Sigmoid colon (tissue), 4 donors: ENCODE measurements around the gene DCHS1.

Experiments used
- CTCF ChIP-seq, 4 experiments: fragments of 450-650 bp in 3 of 4; fragments of 200-600 bp in 1 of 4; IDR thresholded peaks; one replicate each; pipeline ENCODE4 v1.5.1; 2016 to 2019; ENCODE audit warnings: antibody characterized with exemption in 4 of 4, mild to moderate bottlenecking in 3 of 4, moderate library complexity in 2 of 4
- EP300 ChIP-seq, 4 donors: sonication (generic); formaldehyde crosslinking; IDR thresholded peaks; one replicate each; pipeline ENCODE4 v1.6.1; 2017; ENCODE audit warnings: antibody characterized with exemption in 4 of 4
- POLR2A ChIP-seq, 2 donors: fragments of 450-650 bp; IDR thresholded peaks; one replicate each; pipeline ENCODE4 v1.6.1; 2016; ENCODE audit warnings: antibody characterized with exemption in 2 of 2, mild to moderate bottlenecking in 2 of 2, moderate library complexity in 2 of 2
- POLR2AphosphoS5 ChIP-seq, 4 donors: sonication (generic); formaldehyde crosslinking; IDR thresholded peaks; one replicate each; pipeline ENCODE4 v1.6.1; 2017; ENCODE audit warnings: antibody characterized with exemption in 4 of 4

- TF ChIP-seq POLR2AphosphoS5 (IDR thresholded peaks at IDR 0.05) (peak; percentile 19 to 56 (median 46)), CTCF (IDR thresholded peaks at IDR 0.05) (no peak), POLR2A (IDR thresholded peaks at IDR 0.05) (no peak), EP300 (IDR thresholded peaks at IDR 0.05) (no peak)
These were observed 39.8 kb upstream of the DCHS1 start for GRCh38 chr11:6695377-6695776.
